ENCODE measurements around the gene DCXR.

Gene DCXR

GRCh38 chr17:81994593-81995462, 42.7 kb downstream of the DCXR start:
- DNase-seq = no peak

- DNase-seq = no peak
Measured at GRCh38 chr17:81993729-81994592, 43.5 kb downstream of the DCXR start.

- DNase-seq = no peak
Measured at GRCh38 chr17:81992306-81993102, 45.0 kb downstream of the DCXR start.

GRCh38 chr17:81991684-81992305, 45.7 kb downstream of the DCXR start:
- peak; percentile 85 for DNase-seq

- DNase-seq = no peak
Measured at GRCh38 chr17:81990836-81991683, 46.4 kb downstream of the DCXR start.

GRCh38 chr17:81987161-81987770, 50.2 kb downstream of the DCXR start:
- no peak for DNase-seq

GRCh38 chr17:81986606-81987005, 50.9 kb downstream of the DCXR start:
- DNase-seq = no peak
